GM04503 (cell line): ENCODE data around the gene DNAJC22.
"Not testable (repeated sequence)": the region's sequence is repeated elsewhere in the genome, so short reads cannot be mapped to it uniquely, and the experiment has no call there.

ENCODE experiments used
- DNase-seq: peaks from one replicate; pipeline ENCODE4 v3.0.0-alpha.2; 2012; ENCODE audit warnings: low read depth

The DNAJC22 gene

GRCh38 chr12:49331380-49332222 lies 15.1 kb upstream of the DNAJC22 start:
- DNase-seq = no peak

GRCh38 chr12:49332441-49332861 lies 14.2 kb upstream of the DNAJC22 start:
- no peak for DNase-seq

DNA sequence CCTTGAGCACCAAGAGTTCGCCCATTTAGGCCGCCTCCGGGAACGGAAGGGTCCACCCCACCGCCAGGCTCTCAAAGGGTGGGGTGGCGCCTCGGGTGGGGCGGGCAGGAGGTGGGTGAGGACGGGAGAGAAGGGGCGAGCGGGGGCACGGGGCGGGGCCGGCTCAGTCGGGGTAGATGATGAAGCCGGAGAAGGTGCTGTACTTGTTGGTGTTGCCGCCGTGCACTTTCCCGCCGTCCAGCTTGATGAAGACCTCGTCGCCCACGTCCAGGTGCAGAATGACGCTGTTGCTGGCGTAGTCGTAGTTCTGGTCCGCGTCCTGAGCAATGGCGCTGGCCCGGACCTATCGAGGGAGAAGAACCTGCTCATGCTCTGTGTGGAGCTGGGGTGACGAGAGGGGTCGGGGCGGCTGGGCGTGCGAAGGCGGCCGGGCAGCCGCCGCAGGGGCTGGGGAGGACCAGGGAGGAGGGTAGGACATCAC lies 13.8 kb upstream of the DNAJC22 start:
- DNase-seq = no peak

DNA sequence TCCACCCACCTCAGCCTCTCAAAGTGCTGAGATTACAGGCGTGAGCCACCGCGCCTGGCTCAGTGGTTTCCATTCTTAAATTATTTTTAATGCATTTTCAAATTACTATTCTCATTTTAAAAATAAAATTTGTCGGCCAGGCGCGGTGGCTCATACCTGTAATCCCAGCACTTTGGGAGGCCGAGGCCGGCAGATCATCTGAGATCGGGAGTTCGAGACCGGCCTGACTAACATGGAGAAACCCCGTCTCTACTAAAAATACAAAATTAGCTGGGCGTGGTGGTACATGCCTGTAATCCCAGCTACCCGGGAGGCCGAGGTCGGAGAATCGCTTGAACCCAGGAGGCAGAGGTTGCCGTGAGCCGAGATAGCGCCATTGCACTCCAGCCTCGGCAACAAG lies 12.9 kb upstream of the DNAJC22 start:
- not testable (repeated sequence) for DNase-seq

DNA sequence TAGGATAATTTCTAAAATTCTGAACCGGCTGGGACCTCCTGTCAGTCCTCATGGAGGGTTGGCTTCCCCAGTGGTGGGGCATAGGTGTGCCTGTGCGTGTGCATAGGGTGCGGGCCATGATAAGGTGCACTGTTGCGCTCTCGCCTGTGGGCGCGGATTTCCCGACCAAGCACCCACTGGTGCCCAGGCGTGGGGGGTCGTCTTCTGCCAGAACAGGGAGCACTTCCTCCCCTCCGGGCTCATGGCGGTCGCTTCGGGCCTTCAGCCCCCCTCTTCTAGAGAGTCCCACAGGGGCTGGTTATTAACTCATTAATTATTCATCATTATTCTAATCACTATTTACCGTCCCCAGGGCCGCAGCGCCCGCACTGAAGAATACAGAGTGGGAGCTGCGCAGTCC lies 12.5 kb upstream of the DNAJC22 start:
- DNase-seq = no peak

DNA sequence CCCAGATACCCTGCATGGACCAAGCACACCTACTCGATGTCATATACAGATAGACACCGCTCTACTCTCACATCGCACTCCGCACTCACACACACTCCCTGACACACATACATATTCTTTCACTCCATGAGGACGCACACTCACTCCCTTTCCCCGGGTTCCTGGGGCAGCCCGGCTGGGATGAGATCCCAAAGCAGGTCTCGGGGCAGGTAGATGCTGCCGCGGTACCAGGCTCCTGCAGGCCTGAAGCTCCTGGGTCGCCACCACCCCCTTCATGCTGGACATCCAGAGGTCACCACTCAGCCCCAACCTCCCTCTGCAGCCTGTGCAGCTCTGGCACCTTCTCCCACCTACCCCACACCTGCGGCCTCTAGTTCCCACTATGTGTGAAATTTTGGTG lies 12.0 kb upstream of the DNAJC22 start:
- no peak for DNase-seq

DNA sequence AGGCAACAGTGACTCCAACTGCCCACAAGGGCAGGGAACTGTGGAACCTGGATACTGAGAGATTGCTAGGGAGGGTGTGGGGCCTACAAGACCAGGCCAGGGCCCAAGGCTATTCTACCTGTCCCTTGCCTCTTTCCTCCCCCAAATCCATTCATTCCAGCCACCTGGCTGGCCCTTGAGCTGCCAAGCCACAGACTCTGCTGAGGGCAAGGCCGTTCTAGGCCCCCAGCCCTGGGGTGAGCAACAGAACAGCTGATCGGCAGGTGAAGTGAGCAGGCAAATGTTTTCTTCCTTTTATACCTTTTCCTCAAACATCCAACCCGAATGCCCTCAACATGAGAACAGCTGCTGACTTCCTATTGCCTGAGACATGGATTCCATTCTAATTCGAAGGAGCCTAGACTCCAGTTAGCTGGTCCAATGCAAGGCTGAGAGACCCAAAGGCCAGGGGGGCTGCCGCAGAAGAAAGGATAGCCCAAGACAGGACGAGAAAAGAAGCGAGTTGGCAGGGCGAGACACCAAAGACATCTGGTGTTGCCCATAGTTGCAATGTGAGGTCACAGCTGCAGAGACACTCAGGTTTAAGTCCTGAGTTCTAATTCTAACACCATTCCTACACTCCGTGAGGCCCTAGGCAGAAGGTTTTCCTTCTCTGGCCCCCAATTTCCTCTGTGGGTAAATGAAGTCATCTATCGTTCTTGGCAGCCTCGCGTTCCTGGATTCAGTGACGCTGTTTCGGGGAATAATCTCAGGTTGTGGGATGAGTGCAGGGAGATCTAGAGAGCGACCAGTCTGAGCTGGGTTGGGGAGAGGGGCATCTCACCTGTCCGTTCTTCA lies 11.4 kb upstream of the DNAJC22 start:
- no peak for DNase-seq

DNA sequence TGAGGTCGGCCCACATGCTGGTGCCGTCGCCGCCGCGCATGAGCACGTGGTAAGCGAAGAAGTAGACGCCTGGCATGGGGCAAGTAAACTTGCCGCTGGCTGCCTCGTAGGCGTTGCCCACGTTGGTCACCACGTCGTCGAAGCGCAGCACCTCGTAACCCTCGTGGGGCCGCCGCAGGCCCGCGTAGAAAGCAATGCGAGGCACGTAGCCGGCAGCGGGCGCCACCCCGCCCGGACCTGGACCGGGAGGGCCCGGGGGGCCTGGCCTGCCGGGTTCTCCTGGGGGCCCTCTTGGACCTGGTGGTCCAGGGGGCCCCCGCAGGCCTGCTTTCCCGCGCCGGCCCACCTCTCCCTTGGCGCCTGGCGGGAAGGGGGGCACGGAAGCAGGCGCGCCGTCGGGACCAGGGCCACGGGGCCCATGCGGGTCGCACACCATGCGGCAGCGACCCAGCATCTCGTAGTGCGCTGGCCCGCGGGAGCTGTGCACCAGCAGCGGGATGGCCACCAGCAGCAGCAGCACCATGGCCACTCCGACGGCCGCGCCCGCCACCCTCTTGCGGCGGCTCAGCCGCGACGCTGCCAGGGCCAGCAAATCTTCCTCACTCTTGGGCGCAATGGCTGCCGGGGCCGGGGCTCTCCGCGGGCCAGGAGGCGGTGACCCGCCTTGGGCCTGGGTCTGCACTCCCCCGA lies 10.6 kb upstream of the DNAJC22 start:
- DNase-seq = no peak

DNA sequence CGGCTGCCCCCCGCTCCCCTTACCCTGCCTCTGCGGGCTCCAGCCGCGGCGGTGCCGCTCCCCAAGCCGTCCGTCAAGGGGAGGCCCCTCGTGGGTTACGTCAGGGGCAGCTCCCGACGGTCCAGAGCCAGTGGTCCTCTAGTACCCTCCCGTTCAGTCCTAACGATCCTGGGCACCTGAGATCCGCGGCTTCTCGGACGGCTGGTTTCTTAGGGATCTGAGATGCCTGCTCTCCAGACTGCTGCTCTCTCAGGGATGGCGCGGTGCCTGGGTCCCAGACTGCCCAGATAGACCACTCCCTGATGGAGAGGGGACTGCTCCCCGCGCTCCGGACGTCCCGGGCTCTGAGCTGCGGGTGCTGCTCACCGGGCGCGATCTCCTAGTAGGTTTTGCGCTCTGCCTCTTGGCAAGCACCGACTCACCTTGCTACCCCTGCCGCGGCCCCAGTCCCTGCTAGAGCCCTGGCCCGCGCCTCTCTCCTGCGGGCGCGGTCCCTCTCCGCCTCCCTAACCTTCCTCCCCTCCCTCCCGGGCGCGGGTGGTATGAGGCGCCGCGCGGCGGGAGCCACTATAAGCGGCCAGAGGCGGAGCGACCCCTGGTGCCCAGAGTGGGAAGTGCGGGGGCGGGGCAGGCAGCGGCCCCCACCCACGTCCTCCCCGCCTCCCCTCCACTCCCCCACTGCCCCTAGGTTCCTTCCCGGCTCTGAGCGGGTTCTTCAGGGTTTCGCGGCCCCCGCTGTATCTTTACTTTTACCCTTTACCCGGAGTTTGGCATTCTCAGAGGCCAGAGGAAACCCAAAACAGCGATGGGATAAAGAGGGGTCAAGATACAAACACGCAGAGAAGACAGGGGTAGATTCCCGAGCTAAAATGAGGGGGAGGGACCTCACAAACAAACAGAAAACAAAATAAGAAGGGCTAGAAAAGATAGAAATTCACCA lies 9.8 kb upstream of the DNAJC22 start, which contains the start of gene C1QL4:
Gene C1QL4 (minus strand): TSS at position 544 of the 940 bp plus-strand sequence. CDS start 711 bp downstream, outside the sequence.
- DNase-seq = no peak

DNA sequence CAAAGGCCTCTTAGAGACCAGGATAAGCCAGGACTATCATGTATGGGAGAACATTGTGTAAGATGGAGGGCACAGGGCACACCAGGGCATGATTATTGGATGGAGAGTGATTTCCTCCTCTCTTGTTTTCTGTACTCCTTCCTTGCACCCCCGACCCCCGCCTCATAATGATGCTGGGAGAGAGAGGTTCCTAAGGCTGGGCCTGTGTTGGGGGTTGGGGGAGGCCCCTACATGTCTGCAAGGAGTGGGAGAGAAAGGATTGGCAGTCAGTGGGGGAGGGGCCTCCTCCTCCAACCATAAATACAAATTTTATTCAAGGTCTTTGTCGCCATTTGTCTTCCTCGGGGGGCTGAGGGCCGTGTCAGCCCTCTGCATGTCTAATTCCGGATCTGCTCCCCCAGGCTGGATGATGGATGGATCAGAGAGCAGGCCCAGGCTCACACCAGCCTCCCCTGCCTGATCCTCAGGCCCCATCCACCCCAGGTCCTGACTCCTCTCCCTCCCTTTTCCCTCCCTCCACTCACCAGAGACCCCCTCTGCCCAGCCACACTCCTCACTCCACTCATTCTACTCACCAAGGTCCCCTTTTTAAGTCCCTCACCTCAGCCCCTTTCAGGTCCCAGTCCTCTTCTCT lies 7.7 kb upstream of the DNAJC22 start:
- no peak for DNase-seq

DNA sequence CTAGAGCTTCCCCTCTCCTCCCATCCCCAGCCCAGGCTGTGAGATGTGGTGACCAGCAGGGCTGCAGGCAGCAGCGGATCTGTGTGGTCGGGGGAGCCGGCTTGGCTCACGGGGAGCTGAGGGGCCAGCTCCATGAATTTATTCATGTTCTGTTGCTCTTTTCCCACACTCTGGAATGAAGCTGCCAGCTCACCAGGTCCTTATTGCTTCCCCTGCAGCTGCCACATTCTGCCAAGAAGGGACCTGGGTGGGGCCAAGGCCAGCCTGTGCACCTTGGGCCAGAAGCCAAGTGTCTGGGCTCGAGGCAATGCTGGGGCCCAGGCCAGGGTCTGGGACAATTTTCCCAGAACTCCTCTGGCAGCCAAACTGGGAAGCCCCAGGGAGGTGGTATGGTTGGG lies 7.2 kb upstream of the DNAJC22 start:
- DNase-seq = no peak

DNA sequence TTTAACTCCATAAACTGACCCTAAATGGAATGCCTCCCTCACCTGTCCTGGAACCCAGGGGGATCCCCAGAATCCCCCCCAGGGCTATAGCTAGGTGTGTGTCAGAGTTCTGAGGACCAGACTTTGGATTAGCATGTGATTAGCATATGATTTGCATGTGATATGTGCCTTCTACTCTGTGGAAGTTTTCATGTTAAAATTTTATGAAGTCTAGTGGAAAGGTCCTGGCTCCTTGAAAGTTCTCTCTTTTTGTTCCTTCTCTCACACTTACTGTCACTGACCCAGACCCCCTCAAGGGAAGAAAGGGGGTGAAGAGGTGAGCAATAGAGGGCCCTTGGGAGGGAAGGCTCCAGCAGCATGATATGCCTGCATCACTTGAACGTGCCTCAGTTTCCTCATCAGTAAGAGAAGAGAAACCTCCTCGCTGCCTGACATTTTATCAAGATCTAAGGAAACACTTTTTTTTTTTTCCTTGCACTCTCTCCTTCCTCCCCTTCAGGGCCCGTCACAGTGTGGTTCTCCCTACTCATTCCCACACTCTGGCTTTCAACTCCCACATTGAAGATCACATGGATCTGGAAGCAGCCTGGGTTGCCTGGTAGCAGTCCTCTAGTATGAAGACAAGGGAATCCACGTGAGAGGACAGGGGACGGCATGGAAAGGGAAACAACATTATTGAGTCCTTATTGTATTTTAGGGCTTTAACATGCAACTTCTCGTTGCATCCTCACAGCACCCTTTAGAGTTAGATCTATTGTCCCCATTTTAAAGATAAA lies 6.4 kb upstream of the DNAJC22 start:
- no peak for DNase-seq

- no peak for DNase-seq
Observed at GRCh38 chr12:49340971-49341776, 5.5 kb upstream of the DNAJC22 start.

DNA sequence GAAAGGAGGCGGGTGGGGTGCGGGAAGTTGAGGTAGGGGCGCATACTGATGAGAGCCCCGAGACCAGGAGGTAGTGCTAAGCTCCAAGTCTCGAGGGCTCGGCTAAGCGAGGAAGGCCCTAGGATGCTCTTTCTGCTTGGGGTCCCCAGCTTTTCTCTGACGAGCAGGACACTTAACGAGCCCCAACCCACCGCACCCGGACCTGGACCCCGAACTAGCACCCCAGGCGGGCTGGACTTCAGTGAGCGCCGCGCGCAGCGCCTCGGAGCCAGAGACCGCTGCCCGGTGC lies 5.0 kb upstream of the DNAJC22 start:
- no peak for DNase-seq

GRCh38 chr12:49342066-49342913 lies 4.4 kb upstream of the DNAJC22 start:
- DNase-seq = no peak

DNA sequence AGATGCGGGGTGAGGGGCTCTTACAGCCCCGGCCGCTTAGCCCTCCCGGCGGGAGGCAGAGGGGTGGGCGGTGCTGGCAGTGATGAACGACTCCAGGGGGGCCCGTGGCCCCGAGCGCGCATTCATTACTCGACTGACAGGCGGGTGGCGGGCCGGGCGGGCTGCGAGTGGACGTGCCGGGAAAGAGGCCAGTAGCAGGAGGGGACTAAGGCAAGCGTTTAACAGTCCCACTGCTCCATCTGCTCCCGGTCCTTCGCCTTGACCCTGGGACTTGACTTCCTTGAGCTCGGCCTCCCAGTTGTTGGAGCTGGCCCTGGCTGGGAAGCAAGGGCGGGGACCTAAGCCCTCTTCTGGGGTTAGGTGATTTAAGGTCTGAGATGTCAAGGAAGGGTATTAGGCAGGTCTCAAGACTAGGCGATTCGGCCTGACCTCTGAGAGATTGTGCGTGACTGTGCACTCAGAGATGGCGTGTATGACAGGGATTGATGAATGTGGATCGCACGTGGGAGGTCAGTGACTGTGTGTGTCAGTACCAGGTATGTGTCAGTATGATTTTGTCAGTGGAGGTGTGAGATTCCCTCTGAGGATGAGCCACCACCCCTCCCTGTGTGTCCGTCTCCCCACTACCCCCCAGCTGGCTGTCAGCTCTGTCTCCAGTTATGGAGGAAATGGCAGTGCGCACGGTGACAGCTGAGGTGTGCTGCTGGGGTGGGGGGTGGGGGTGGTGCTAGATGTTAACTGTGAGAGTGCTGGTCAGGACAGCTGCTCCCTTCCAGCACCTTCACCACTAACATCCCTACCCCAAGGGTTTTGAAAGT lies 3.6 kb upstream of the DNAJC22 start:
- no peak for DNase-seq

DNA sequence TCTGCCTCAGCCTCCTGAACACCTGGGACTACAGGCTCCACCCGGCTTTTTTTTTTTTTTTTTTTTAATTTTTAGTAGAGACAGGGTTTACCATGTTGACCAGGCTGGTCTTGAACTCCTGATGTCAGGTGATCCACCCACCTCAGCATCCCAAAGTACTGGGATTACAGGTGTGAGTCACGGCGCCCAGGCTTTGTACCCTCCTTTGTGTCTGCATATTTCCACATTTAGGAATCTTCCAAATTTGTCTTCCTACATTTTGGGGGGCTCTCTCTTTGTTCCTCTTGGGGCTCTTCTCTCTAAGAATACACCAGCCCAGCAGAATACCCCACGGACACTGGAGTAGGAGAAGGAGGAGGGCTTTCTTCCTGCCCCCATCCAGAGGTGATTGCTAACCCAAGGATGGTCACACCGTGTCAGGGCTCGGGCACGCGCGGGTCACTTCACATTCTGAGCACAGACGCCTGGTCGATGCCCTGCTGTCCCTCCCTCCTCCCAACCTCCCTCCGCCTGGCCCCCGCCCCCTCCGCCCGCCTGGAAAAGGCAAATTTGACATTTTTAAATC lies 2.1 kb upstream of the DNAJC22 start:
- DNase-seq = no peak
